GM23338 (cell line): ENCODE measurements around the gene POLR3E.

Experiments
- CREB1 ChIP-seq: fragments of 250-450 bp; sonication (Bioruptor Pico); IDR thresholded peaks from 2 replicates; pipeline ENCODE4 v1.5.0; 2020; ENCODE audit warnings: low read depth, mild to moderate bottlenecking, moderate library complexity
- CTCF ChIP-seq, 2 experiments: fragments of 200-600 bp in 1 of 2; sonication (generic) in 1 of 2; conservative IDR thresholded peaks; 2 replicates each; pipeline versions ENCODE4 v1.5.1 to v1.6.1; 2016 to 2017; ENCODE audit warnings: antibody characterized with exemption in 2 of 2, low read depth in 2 of 2, mild to moderate bottlenecking in 2 of 2, moderate library complexity in 1 of 2
- EZH2 ChIP-seq: fragments of 200-600 bp; sonication (generic); IDR thresholded peaks from one replicate; pipeline ENCODE4 v1.8.0; 2017; ENCODE audit warnings: antibody characterized with exemption, mild to moderate bottlenecking, low read depth; ENCODE audit not compliant: unreplicated experiment
- NANOG ChIP-seq: IDR thresholded peaks from 2 replicates; pipeline ENCODE4 v1.6.1; 2016; ENCODE audit warnings: antibody characterized with exemption, borderline replicate concordance
- POLR2AphosphoS5 ChIP-seq: IDR thresholded peaks from 2 replicates; pipeline ENCODE4 v1.6.1; 2016; ENCODE audit warnings: antibody characterized with exemption, low read depth
- REST ChIP-seq: IDR thresholded peaks from one replicate; pipeline ENCODE4 v1.6.1; 2018; ENCODE audit warnings: antibody characterized with exemption; ENCODE audit not compliant: unreplicated experiment

- TF ChIP-seq POLR2AphosphoS5 (no peak), CREB1 (CRISPR knock-in tag) (no peak), CTCF (conservative IDR thresholded peaks at IDR 0.05; ENCODE audit: low read depth in 2 of 2) (no peak), NANOG (no peak), EZH2 (no peak), REST (no peak)
Measured at GRCh38 chr16:22274916-22275315, 22.3 kb upstream of the POLR3E start.
